Inflammatory macrophage treated with lipopolysaccharide for 4 hours (primary cell): Measurements from ENCODE around the gene VOPP1.
A peak's percentile ranks its signal among the peaks of the same experiment; 100 is the strongest.

Experiments used
- DNase-seq: peaks from one replicate; pipeline ENCODE4 v3.0.0-alpha.2; 2020

VOPP1 gene

DNA sequence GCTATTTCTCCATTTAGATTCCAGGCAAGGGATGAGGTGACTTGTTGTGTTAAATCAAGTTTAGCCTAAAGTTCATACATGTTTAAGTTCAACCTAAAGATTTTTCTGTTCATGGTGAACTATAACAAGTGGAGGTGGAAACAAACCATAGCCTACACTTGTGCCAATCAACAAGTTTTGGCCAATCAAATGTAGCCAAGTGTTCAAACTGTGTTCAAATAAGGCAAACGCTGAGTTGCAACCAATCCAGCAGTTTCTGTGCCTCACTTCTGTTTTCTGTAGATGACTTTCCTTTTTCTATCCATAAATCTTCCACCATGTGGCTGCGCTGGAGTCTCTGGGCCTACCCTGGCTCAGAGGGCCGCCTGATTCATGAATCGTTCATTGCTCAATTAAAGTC lies 4.5 kb upstream of the VOPP1 start:
- no peak for DNase-seq

GRCh38 chr7:55575733-55576132 lies 3.4 kb upstream of the VOPP1 start:
- no peak for DNase-seq

DNA sequence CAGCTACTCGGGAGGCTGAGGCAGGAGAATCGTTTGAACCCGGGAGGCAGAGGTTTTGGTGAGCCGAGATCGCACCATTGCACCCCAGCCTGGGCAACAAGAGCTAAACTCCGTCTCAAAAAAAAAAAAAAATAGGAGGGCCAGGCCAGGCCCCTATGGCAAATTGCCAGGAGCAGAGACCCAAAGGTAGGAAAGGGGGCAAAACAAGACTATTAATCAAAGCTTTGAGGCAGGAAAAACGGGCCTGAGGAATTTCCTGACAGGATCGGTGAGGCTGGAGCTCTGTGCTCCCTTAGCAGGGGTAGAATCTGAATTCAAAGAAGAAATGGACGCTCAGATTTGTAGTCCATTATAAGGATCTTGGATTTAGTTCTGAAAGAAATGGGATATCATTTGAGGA lies 2.8 kb upstream of the VOPP1 start:
- DNase-seq, result no peak

DNA sequence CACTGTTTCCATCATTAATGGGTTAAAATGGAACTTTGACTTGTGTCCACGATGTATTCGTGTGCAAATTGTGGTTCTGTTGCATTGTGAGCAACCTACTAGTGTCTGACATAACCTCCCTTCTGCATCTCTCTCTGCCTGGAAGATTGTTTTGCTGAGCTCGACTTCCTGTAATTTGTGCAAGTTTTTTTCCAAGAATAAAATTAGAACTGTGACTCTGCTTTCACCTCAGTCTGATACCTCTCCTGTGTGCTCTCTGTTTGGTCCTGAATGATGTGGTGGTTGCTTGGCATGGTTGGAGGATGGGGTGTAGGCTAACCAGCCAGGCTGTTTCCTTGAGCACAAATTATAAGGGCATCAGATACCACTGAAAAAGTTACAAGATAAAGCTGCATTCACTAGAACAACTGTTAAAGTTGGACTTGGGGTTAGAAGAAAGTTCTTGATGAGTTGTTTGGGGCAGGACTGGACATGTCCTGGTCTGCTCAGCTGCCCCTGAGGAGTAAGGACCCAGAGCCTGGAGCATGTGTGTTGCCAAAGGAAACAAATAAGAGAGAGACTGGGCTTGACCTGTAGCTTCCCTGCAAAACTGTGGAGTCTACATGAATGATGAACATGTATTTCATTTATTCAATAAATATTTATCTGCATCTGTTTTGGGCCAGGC lies 1.9 kb upstream of the VOPP1 start:
- peak; percentile 36 for DNase-seq

GRCh38 chr7:55573234-55573900 lies 1.1 kb upstream of the VOPP1 start:
- no peak for DNase-seq

- DNase-seq, result peak; percentile 77
Measured at GRCh38 chr7:55571511-55572377, 558 bp downstream of the VOPP1 start.

GRCh38 chr7:55570939-55571338 lies 1.4 kb downstream of the VOPP1 start:
- peak; percentile 34 for DNase-seq

DNA sequence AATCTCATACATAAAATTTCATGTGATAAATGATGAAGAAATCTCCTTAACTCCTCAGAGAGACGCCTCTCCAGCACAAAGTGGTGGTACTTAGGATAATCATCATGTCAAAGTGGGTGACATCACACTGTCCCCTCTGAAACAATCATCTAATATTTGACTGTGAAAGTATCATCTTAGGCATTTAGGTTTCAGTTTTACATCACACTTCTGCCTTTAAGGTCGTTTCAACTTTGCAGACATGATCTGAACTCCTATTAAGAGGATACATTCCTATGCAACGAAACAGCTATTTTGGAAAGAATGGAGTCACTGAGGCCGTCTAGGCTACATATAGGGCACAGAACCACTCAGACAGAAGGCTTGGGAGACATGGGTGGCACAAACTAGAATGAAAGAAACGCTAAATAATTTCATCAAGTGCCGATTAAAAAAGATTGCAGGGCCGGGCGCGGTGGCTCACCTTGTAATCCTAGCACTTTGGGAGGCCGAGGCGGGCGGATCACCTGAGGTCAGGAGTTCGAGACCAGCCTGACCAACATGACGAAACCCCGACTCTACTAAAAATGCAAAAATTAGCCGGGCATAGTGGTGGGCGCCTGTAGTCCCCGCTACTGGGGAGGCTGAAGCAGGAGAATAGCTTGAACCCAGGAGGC lies 2.0 kb downstream of the VOPP1 start:
- peak; percentile 80 for DNase-seq

GRCh38 chr7:55569797-55570196 lies 2.5 kb downstream of the VOPP1 start:
- DNase-seq, result no peak

- no peak for DNase-seq
Measured at GRCh38 chr7:55569269-55569663, 3.0 kb downstream of the VOPP1 start.

GRCh38 chr7:55568613-55569268 lies 3.6 kb downstream of the VOPP1 start:
- no peak for DNase-seq

DNA sequence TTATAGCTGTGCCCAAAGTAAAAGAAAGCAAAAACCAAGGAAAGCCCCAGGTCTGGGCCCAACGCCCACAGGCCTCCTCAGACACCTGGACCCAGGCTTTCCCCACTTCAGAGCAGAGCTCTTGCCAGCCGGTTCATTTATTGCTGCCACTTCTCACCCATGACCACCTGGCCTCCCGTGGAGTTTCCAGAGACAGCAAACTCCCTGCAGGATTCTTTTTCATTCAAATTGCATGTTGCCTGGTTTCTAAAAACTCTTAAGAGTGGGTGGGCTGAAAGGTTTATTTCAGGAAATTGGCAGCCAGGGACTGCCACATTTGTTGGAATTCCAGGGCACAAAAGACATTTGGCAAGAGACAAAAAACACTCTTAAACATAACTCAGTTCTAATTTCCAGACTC lies 4.7 kb downstream of the VOPP1 start:
- no peak for DNase-seq

DNA sequence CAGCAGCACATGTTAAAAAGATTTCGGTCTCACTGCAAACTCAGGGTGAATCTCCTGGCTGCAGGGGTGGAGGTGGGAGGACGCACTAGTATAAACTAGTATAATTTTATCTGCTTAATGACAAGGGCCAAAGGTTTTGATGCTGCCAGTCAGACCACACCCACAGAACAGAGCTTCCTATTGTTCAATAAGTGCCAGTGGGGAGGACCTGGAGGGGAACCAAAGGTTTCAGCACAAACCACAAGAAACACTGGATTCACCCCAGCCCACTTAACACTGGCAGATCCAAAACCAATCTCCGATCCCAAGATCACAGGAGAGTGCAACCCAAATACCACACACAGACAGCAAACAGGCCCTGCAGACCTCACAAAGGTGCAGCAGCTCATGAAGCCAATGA lies 6.6 kb downstream of the VOPP1 start:
- no peak for DNase-seq

GRCh38 chr7:55563596-55564325 lies 8.5 kb downstream of the VOPP1 start:
- DNase-seq, result no peak

GRCh38 chr7:55561690-55562089 lies 10.6 kb downstream of the VOPP1 start:
- peak; percentile 61 for DNase-seq

DNA sequence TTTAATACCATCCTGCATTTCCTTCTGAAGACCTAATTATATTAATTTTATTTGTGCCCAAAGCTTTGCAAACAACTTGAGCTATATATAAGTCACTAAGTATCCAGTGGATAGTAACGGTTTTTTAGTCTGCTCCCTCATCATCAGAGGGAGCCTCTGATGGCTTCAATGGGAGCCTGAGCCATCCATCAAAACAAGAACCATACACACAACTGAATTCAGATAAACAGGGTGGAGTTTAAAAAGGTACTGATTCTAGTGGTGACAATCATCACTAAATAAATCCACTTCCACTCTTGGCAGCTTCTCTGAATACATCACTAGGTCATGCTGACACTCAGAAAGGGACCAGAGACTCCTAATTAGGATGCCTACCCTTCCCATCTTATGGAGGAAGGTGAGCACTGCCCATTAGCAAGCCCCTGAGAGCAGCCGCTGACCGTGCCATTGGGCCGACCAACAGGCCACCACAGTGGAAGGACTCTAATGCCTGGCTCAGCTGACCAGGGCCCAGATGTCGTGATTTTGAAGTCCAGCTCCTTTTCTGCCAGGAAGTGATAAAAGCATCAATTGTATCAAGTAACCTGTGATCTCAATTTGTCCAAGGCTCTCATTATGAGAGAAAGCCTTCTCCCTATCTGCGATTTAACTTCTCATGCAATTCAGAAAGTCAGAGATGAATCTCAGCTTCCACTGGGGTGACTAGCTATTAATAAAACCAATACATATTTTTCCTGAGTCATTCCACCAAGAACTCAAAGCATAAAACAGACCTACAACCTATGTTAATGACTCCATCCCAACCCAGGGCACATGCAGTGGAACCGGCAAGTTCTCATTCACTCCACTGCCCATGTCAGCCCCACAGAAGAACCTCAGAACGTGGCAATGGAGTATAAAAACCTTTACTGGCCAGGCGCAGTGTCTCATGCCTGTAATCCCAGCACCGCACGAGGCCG lies 13.1 kb downstream of the VOPP1 start:
- DNase-seq, result no peak

DNA sequence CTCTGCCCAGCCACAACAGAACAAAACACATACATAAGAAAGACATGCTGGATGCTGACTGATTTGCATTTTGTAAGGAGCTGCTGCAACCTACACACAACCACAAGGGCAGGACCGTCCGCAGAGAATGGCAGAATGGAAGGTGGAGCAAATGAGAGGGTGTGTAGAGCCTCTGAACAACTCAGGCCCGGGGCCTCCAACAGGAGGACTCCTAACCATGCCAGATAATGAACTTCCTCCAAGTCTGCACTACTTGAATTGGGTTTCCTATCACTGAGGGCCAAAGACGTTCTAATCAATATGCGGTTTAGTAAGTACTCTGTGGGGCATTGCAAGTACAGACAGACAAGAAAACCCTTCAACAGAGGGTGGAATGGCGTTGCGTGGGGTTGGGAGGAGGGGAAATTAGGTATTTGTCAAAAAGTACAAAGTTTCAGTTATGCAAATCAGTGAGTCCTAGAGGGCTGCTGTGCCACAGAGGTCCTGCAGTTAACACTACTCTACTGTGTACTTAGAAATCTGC lies 14.6 kb downstream of the VOPP1 start:
- DNase-seq, result peak; percentile 59

GRCh38 chr7:55556492-55556891 lies 15.8 kb downstream of the VOPP1 start:
- no peak for DNase-seq

DNA sequence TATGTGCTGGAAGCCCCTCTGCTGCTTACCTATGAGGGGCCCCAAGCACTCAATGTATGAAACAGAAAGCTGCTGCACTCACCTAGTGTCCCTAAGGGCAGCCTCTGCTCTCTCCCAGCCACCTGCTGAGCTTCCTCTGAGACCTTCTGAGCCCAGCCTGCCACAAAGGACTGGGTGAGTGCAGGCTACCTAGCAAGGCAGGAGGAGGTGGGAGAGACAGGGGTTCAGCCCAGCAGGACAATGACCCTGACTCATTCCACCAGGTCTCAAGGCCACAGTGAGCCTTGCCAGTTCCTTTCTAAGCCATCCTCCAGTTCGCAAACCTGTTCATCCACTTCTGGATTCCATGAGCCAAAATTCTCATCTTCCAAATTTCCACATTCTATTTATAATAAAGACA lies 16.3 kb downstream of the VOPP1 start:
- no peak for DNase-seq

- no peak for DNase-seq
Measured at GRCh38 chr7:55555160-55555559, 17.1 kb downstream of the VOPP1 start.

DNA sequence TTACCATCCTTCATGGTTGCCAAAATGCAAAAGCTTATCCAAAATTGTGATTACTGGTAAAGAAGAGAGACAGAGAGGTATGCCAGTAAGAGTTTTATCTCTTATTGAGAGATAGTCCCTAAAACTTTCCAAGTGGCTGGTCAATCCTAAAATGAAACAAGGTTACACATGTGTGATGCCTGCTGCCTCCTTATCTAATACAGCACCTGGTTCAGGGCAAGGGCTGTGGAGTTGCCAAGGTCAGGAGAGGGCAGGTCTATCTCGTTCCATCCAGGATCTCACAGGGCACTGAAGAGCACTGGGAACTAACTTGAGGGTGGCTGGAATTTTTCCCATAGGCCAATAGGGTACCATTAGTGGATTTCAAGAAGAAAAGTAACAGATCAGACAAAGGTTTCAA lies 18.3 kb downstream of the VOPP1 start:
- DNase-seq, result no peak
